AG04449 (cell line): Measurements from ENCODE around the gene MARVELD1.

Experiments
- CTCF ChIA-PET: fragments of 350-600 bp; formaldehyde crosslinking; extraction: SDS; loops from one replicate; lab custom pipeline; 2021; ENCODE audit warnings: antibody characterized with exemption; lab: Yijun Ruan, JAX
- POLR2A ChIA-PET: fragments of 400-600, 350-600 bp; formaldehyde crosslinking; extraction: SDS; loops from one replicate; lab custom pipeline; 2020; ENCODE audit warnings: antibody characterized with exemption, inconsistent platforms; lab: Yijun Ruan, JAX
- DNase-seq: peaks from one replicate; pipeline ENCODE4 v3.0.0-alpha.2; 2010; ENCODE audit warnings: low read depth, low spot score
- H3K4me3 ChIP-seq: 2 replicates; pipeline ENCODE4 v1.5.1; 2011; ENCODE audit warnings: low read depth, mild to moderate bottlenecking, control low read depth, low read length
- CTCF ChIP-seq: IDR thresholded peaks from one replicate; pipeline ENCODE4 v1.5.1; 2011; ENCODE audit warnings: mild to moderate bottlenecking, moderate library complexity, low read length, control low read depth, inconsistent platforms; ENCODE audit not compliant: insufficient read depth; ENCODE audit errors: missing control alignments

The MARVELD1 gene

DNA sequence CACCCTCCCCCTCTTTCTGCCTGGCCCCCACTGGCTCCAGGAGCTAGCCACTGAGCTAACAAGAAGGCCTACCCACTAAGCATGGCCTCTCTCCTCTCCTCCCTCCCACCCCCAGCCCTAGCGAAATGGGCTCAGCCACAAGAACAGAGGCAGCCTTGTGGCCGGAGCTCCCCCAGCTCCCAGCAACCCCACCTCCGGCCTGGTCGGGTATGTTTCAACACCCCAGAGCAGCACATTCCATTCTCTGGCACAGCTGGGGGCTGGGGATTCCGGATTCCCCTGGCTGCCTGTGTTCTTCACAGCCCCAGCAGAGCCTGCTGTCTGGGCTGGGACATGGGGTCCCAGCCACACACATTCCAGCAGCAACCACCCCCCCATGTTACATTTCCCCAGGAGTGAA is 49.3 kb downstream of the MARVELD1 start:
- DNase-seq, result no peak
- H3K4me3 ChIP-seq, result no peak overlapping the region
- no peak for TF ChIP-seq CTCF
- ChIA-PET CTCF (interaction anchor here (0.7 to 7.8 kb wide), 7 partner anchors 9 to 280 kb away, joined by 3 to 67 read pairs (median 5); partner anchors contain the start of gene SFRP5), POLR2A (no interaction called here)

- H3K4me3 ChIP-seq, result no peak overlapping the region
- ChIA-PET CTCF (interaction anchor here (0.8 to 7.8 kb wide), 6 partner anchors 8 to 277 kb away, joined by 3 to 67 read pairs (median 6); partner anchors contain the start of gene SFRP5), POLR2A (no interaction called here)
- TF ChIP-seq CTCF, result no peak
- DNase-seq, result no peak
Measured at GRCh38 chr10:97763411-97763810, 49.9 kb downstream of the MARVELD1 start.

GRCh38 chr10:97763947-97764346 is 50.4 kb downstream of the MARVELD1 start:
- TF ChIP-seq CTCF, result no peak
- CTCF ChIA-PET, result interaction anchor here (0.8 to 7.8 kb wide), 3 partner anchors 16 to 106 kb away, joined by 3 to 67 read pairs (median 11); no protein-coding TSS in a partner anchor
- DNase-seq, result no peak
- POLR2A ChIA-PET, result no interaction called here
- H3K4me3 ChIP-seq, result no peak overlapping the region

GRCh38 chr10:97764519-97764931 is 51.0 kb downstream of the MARVELD1 start:
- DNase-seq, result no peak
- no peak overlapping the region for H3K4me3 ChIP-seq
- no peak for TF ChIP-seq CTCF
- ChIA-PET POLR2A (no interaction called here), CTCF (interaction anchor here (2.6 kb wide), 1 partner anchor 28 kb away, joined by 11 read pairs; no protein-coding TSS in a partner anchor)

GRCh38 chr10:97765201-97765600 is 51.7 kb downstream of the MARVELD1 start:
- no peak for DNase-seq
- ChIA-PET POLR2A (no interaction called here), CTCF (interaction anchor here (0.6 to 2.6 kb wide), 2 partner anchors 27 to 104 kb away, joined by 3 to 11 read pairs; no protein-coding TSS in a partner anchor)
- no peak overlapping the region for H3K4me3 ChIP-seq
- TF ChIP-seq CTCF, result no peak

GRCh38 chr10:97766106-97766810 is 52.7 kb downstream of the MARVELD1 start:
- no peak overlapping the region for H3K4me3 ChIP-seq
- POLR2A ChIA-PET, result no interaction called here
- DNase-seq, result no peak
- CTCF ChIA-PET, result interaction anchor here (1.0 to 2.6 kb wide), 4 partner anchors 7 to 105 kb away, joined by 3 to 11 read pairs (median 3); no protein-coding TSS in a partner anchor
- TF ChIP-seq CTCF, result no peak
